GM18867 (cell line): Measurements from ENCODE around the gene GFAP.

Experiments used
- ATAC-seq: cut with Tn5 transposase; IDR thresholded peaks from one replicate; pipeline ENCODE4 v1.9.1; 2021; ENCODE audit warnings: mild to moderate bottlenecking, moderate library complexity; ENCODE audit not compliant: unreplicated experiment

Gene GFAP

GRCh38 chr17:44867841-44868240 is 47.5 kb downstream of the GFAP start:
- ATAC-seq, result no peak

DNA sequence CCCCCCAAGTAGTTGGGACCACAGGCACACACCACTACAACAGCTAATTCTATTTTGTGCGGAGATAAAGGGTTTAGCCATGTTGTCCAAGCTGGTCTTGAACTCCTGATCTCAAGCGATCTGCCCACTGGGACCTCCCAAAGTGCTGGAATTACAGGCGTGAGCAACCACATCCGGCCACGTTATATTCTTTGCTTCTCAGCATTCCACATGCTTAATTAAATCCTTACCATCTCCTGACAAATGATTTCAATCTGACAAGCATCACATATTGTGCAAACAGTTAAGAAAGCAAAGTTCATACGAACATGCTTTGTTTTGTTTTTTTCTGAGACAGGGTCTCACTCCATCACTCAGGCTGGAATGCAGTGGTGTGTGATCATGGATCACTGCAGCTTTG is 49.4 kb downstream of the GFAP start:
- ATAC-seq, result no peak

GRCh38 chr17:44865231-44865660 is 50.1 kb downstream of the GFAP start:
- ATAC-seq, result no peak

GRCh38 chr17:44864831-44865230 is 50.5 kb downstream of the GFAP start:
- no peak for ATAC-seq

- no peak for ATAC-seq
Observed at GRCh38 chr17:44863061-44863918, 52.0 kb downstream of the GFAP start.

GRCh38 chr17:44862278-44862914 is 52.9 kb downstream of the GFAP start:
- ATAC-seq, result no peak

DNA sequence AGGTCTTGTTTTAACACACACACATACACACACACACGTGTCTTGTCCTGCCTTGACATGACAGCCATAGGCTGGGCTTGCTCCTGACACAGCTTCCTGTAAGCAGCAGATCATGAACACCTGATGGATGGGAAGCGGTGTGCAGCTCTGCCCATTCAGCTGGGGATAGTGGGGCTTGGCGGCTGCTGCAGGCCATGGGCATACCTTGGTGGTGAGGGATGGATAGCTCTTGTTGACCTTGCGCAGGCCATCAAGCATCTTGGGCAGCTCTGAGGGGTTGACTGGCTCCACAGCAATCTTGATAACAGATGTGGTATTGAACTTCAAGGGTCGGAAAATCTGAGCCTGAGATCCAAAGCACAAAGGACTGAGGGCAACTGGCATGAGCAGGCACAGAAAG is 55.6 kb downstream of the GFAP start:
- ATAC-seq, result no peak

GRCh38 chr17:44854192-44854591 is 61.1 kb downstream of the GFAP start:
- ATAC-seq, result no peak
